Endothelial cell of umbilical vein (primary cell): ENCODE results near the gene PSMA5. TPM values are rescaled to one million over a fixed set of nuclear protein-coding genes. Genes with fewer than 3 reads are reported as not detected.

Experiments used
- BruUV-seq: library from RNA; stranded (reverse); fragments of 400-500 nt; replicated peaks from 2 replicates; lab custom pipeline; 2021; lab: Mats Ljungman, UMichigan
- CTCF ChIA-PET: fragments of 300-600, 350-600 bp; sonication (Branson Sonifier 250); formaldehyde crosslinking; loops from one replicate; lab custom pipeline; 2021; ENCODE audit warnings: antibody characterized with exemption, inconsistent platforms; lab: Charles Lee
- POLR2A ChIA-PET: fragments of 300-600, 350-600 bp; sonication (Branson Sonifier 250); formaldehyde crosslinking; loops from one replicate; lab custom pipeline; 2021; ENCODE audit warnings: antibody characterized with exemption, inconsistent platforms; lab: Charles Lee
- DNase-seq: peaks from one replicate; pipeline ENCODE4 v3.0.0-alpha.2; 2011; ENCODE audit warnings: low read depth, low spot score
- FAIRE-seq: peaks from 2 replicates; lab custom pipeline; 2011; peaks lifted over from hg19 to GRCh38; lab: Jason Lieb, UNC
- H2AFZ ChIP-seq: 2 replicates; pipeline ENCODE4 v1.6.0; 2012; ENCODE audit warnings: low read depth, low read length, control low read depth, inconsistent platforms
- H3K27ac ChIP-seq: 2 replicates; pipeline ENCODE4 v1.5.1; 2011; ENCODE audit warnings: low read depth, mild to moderate bottlenecking, control low read depth, low read length, moderate library complexity; ENCODE audit not compliant: insufficient read depth
- H3K27me3 ChIP-seq, 2 experiments: 2 replicates each; pipeline versions ENCODE4 v1.6.0 to v1.6.1; 2011; ENCODE audit warnings: low read length in 2 of 2, mixed read lengths in 1 of 2; ENCODE audit not compliant: control insufficient read depth in 2 of 2, insufficient read depth in 2 of 2
- H3K36me3 ChIP-seq, 2 experiments: 2 replicates in 1 of 2; 3 replicates in 1 of 2; pipeline ENCODE4 v1.5.1; 2011; ENCODE audit warnings: low read length in 2 of 2, mild to moderate bottlenecking in 1 of 2, moderate library complexity in 1 of 2; ENCODE audit not compliant: control insufficient read depth in 2 of 2, insufficient read depth in 2 of 2; ENCODE audit errors: extremely low read depth in 1 of 2
- H3K4me1 ChIP-seq: 3 replicates; pipeline ENCODE4 v1.5.1; 2011; ENCODE audit warnings: mild to moderate bottlenecking, low read length; ENCODE audit not compliant: control insufficient read depth, insufficient read depth; ENCODE audit errors: extremely low read depth
- H3K4me2 ChIP-seq: 2 replicates; pipeline ENCODE4 v1.6.1; 2011; ENCODE audit warnings: low read length, control low read depth, mixed read lengths; ENCODE audit not compliant: insufficient read depth
- H3K4me3 ChIP-seq, 3 experiments: fragments of 200-600 bp in 1 of 3; sonication (generic), shearing (Covaris generic) in 1 of 3; replicated peaks in 1 of 3; 2 replicates each; pipeline ENCODE4 v1.5.1; 2011 to 2016; ENCODE audit warnings: control low read depth in 3 of 3, low read length in 3 of 3, mild to moderate bottlenecking in 2 of 3, inconsistent platforms in 1 of 3, low read depth in 1 of 3, moderate library complexity in 1 of 3; ENCODE audit not compliant: insufficient read depth in 1 of 3
- H3K79me2 ChIP-seq: 2 replicates; pipeline ENCODE4 v1.6.0; 2012; ENCODE audit warnings: low read length, inconsistent platforms; ENCODE audit not compliant: control insufficient read depth, insufficient read depth
- H3K9ac ChIP-seq: replicated peaks from 2 replicates; pipeline ENCODE3; 2011; ENCODE audit warnings: low read length, control low read depth; ENCODE audit not compliant: insufficient read depth; ENCODE audit errors: extremely low read depth
- H3K9me1 ChIP-seq: replicated peaks from 3 replicates; pipeline ENCODE4 v1.6.0; 2011; ENCODE audit warnings: mild to moderate bottlenecking, low read length; ENCODE audit not compliant: control insufficient read depth, insufficient read depth; ENCODE audit errors: extremely low read depth
- H3K9me3 ChIP-seq: replicated peaks from 2 replicates; pipeline ENCODE4 v1.5.1; 2012; ENCODE audit warnings: low read length, inconsistent platforms; ENCODE audit not compliant: control insufficient read depth, insufficient read depth
- H4K20me1 ChIP-seq: replicated peaks from 2 replicates; pipeline ENCODE3; 2011; ENCODE audit warnings: mild to moderate bottlenecking, low read length; ENCODE audit not compliant: control insufficient read depth, insufficient read depth; ENCODE audit errors: extremely low read depth
- GATA2 ChIP-seq: IDR thresholded peaks from 2 replicates; pipeline ENCODE4 v1.7.0; 2011; ENCODE audit warnings: low read depth, mild to moderate bottlenecking, moderate library complexity, mixed read lengths, low read length; ENCODE audit not compliant: insufficient read length, insufficient read depth
- JUN ChIP-seq: IDR thresholded peaks from 2 replicates; pipeline ENCODE4 v1.6.1; 2011; ENCODE audit warnings: borderline replicate concordance, low read depth; ENCODE audit not compliant: insufficient read length, insufficient read depth
- MYC ChIP-seq: IDR thresholded peaks from one replicate; pipeline ENCODE4 v1.6.1; 2011; ENCODE audit warnings: mild to moderate bottlenecking, low read depth, low read length
- POLR2A ChIP-seq: IDR thresholded peaks from 2 replicates; pipeline ENCODE4 v1.6.1; 2012; ENCODE audit warnings: low read depth, mild to moderate bottlenecking, control low read depth, low read length
- POLR2AphosphoS5 ChIP-seq: IDR thresholded peaks from 2 replicates; pipeline ENCODE4 v1.6.1; 2012; ENCODE audit warnings: low read depth, mild to moderate bottlenecking, control low read depth, low read length, moderate library complexity; ENCODE audit not compliant: insufficient read depth
- dilution Hi-C: fragments of 300-500 bp; cut with MboI; formaldehyde crosslinking; loops from one replicate; pipeline ENCODE4 v1.15.0; 2019; ENCODE audit warnings: low sequenced_read_pairs; ENCODE audit not compliant: extremely low pct_ligation_motif_present
- intact Hi-C: fragments of 100-400 bp; cut with micrococcal nuclease; formaldehyde crosslinking; loops from one replicate; pipeline ENCODE4 v1.10.0; 2022
- polyA plus RNA-seq, 4 experiments: library from polyadenylated mRNA; depleted of rRNA in 3 of 4; stranded (reverse) in 3 of 4; unstranded in 1 of 4; fragments of >200 nt; gene quantifications; 2 replicates each; pipeline versions ENCODE4 v1.2.1 to v1.2.3, GENCODE V29; 2011 to 2012; ENCODE audit warnings: missing spikeins in 1 of 4
- total RNA-seq: library from RNA; stranded (reverse); gene quantifications from 2 replicates; pipeline ENCODE4 v1.2.3, GENCODE V29; 2021
- TF ChIP-seq, protein P1 (sequence below): IDR thresholded peaks from 2 replicates; pipeline ENCODE4 v1.6.1; 2011; ENCODE audit not compliant: insufficient read depth, insufficient read length
- TF ChIP-seq, protein P2 (sequence below), 2 donors: IDR thresholded peaks; 1 replicate in 1 of 2; 2 replicates in 1 of 2; pipeline ENCODE4 v1.5.1; 2011; ENCODE audit warnings: low read length in 2 of 2, mild to moderate bottlenecking in 2 of 2, moderate library complexity in 2 of 2, control low read depth in 1 of 2, inconsistent platforms in 1 of 2, low read depth in 1 of 2; ENCODE audit not compliant: insufficient read depth in 1 of 2; ENCODE audit errors: extremely low read depth in 1 of 2

Gene PSMA5
- total and polyA plus RNA-seq, 2 donors (not counting 3 experiments of a cell fraction or from before 2014, with no cell fraction given), result 98.1 to 125 TPM

DNA sequence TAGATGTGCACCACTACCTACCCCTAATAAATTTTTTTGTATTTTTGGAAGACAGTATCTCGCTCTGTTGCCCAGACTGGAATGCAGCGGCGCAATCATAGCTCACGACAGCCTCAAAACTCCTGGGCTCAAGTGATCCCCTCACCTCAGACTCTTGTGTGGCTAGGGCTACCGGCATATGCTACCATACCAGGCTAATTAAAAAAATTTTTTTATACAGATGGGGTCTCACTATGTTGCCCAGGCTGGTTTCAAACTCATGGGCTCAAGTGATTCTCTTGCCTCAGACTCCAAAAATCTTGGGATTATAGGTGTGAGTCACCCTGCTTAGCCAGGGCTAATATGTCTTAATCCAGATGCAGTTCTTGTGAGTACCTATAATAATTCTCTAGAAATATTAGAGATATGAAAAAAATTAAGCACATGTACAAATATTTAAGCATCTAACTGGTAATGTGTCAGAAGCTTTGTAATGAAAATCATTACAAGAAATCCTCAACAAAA lies 38.0 kb downstream of the PSMA5 start:
- no peak overlapping the region for H3K4me3 ChIP-seq
- ChIA-PET CTCF (interaction anchor here (0.7 kb wide), 1 partner anchor 11 kb away, joined by 3 read pairs; no protein-coding TSS in a partner anchor), POLR2A (interaction anchor here (1.3 kb wide), 1 partner anchor 9 kb away, joined by 3 read pairs; the partner anchor contains the start of gene SORT1)
- H3K79me2 ChIP-seq, result no peaks in the 10 kb centered on the region
- peaks cover 11% of the 10 kb centered on the region for H3K4me1 ChIP-seq
- DNase-seq, result no peak
- H3K4me2 ChIP-seq, result no peak overlapping the region
- no peak overlapping the region for H2AFZ ChIP-seq
- H3K36me3 ChIP-seq, result no peaks in the 10 kb centered on the region
- no peaks in the 10 kb centered on the region for H3K9me1 ChIP-seq
- BruUV-seq, result no TSS peak
- peaks cover 9 to 27% of the 10 kb centered on the region in 2 experiments for H3K27me3 ChIP-seq
- H3K9me3 ChIP-seq, result no peaks in the 10 kb centered on the region
- TF ChIP-seq MYC, result no peak
- TF ChIP-seq POLR2AphosphoS5, result no peak
- TF ChIP-seq GATA2, result no peak
- TF ChIP-seq, protein P1, sequence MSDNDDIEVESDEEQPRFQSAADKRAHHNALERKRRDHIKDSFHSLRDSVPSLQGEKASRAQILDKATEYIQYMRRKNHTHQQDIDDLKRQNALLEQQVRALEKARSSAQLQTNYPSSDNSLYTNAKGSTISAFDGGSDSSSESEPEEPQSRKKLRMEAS, result no peak
- TF ChIP-seq, protein P2, sequence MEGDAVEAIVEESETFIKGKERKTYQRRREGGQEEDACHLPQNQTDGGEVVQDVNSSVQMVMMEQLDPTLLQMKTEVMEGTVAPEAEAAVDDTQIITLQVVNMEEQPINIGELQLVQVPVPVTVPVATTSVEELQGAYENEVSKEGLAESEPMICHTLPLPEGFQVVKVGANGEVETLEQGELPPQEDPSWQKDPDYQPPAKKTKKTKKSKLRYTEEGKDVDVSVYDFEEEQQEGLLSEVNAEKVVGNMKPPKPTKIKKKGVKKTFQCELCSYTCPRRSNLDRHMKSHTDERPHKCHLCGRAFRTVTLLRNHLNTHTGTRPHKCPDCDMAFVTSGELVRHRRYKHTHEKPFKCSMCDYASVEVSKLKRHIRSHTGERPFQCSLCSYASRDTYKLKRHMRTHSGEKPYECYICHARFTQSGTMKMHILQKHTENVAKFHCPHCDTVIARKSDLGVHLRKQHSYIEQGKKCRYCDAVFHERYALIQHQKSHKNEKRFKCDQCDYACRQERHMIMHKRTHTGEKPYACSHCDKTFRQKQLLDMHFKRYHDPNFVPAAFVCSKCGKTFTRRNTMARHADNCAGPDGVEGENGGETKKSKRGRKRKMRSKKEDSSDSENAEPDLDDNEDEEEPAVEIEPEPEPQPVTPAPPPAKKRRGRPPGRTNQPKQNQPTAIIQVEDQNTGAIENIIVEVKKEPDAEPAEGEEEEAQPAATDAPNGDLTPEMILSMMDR (IDR thresholded peaks at IDR 0.05; ENCODE audit: extremely low read depth in 1 of 2, insufficient read depth in 1 of 2, low read depth in 1 of 2, low read length in 2 of 2), result no peak
- no peak for TF ChIP-seq POLR2A
- TF ChIP-seq JUN, result no peak
- dilution Hi-C loops, result no loop called here
- no peak for FAIRE-seq
- intact Hi-C loops, result no loop called here
- no peak overlapping the region for H3K9ac ChIP-seq
- no peaks in the 10 kb centered on the region for H4K20me1 ChIP-seq
- no peak overlapping the region for H3K27ac ChIP-seq
